ENCODE data around the gene ABCC2.
"Not testable (repeated sequence)": the region's sequence is repeated elsewhere in the genome, so short reads cannot be mapped to it uniquely, and the experiment has no call there.

Gene ABCC2

DNA sequence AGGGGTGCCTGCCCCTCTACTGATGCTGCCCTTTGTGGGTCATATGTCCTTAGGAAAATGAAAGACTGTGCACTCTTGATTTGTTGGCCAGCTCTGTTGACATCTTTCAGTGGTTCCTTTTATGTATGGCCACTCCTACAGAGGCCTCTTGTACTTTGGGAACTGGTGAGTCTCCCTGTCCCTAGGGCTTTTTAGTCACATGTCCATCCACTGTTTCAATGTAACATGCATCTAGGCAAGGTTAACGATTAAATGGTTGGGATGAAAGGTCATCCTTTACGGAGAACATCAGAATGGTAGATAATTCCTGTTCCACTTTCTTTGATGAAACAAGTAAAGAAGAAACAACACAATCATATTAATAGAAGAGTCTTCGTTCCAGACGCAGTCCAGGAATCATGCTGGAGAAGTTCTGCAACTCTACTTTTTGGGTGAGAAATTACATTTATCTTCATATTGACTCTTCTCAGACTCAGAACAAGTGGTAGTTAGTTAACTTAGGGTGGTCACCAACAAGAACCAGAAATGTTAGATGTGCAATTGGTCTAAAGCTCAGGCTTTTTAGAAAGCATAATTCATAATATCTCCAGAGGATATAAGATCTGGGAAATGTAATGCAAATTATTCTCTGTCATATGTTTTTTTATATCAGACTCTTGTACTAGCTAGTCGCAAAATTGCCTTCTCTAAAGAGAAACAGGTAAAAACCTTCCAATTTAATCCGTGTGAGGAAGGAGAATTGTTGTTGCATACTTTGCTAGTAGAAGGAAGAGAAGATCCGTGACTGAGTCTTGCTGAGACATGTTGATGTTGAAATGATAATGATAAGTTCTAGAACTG lies at the start of gene ABCC2:
TSS of gene ABCC2 (plus strand) at position 194 of the 840 bp plus-strand sequence. CDS start at position 399, 205 bp downstream.
- no peak within 1 kb of the TSS for H3K9ac ChIP-seq (ENCODE audit: low read depth in 1 of 2, low read length in 2 of 2)
- H3K36me3 ChIP-seq (ENCODE audit: control insufficient read depth in 1 of 2, insufficient read depth in 2 of 2, low read length in 2 of 2) = no peaks in the 10 kb centered on the region
- peaks cover 17 to 18% of the 10 kb centered on the region in 2 donors for H3K4me1 ChIP-seq (ENCODE audit: control insufficient read depth in 1 of 2, insufficient read depth in 2 of 2, low read length in 2 of 2)
- H3K27me3 ChIP-seq (ENCODE audit: control insufficient read depth in 1 of 2, insufficient read depth in 2 of 2, low read length in 2 of 2) = no peaks in the 10 kb centered on the region
- peak within 1 kb of the TSS; percentile 43 to 44 for H3K4me3 ChIP-seq (ENCODE audit: low read depth in 1 of 2, low read length in 2 of 2)
- H3K27ac ChIP-seq (ENCODE audit: low read depth, low read length) = no peak within 1 kb of the TSS
- H3K9me3 ChIP-seq (ENCODE audit: control insufficient read depth in 1 of 2, low read length in 2 of 2) = no peaks in the 10 kb centered on the region

- no peak overlapping the region for H3K27ac ChIP-seq (ENCODE audit: low read depth, low read length)
These were observed 49.1 kb upstream of the ABCC2 start for GRCh38 chr10:99733366-99733765.

GRCh38 chr10:99734111-99734510 lies 48.3 kb upstream of the ABCC2 start:
- not testable (repeated sequence) for H3K9ac ChIP-seq (ENCODE audit: low read depth in 1 of 2, low read length in 2 of 2); H3K9me3 ChIP-seq (ENCODE audit: control insufficient read depth in 1 of 2, low read length in 2 of 2); H3K27me3 ChIP-seq (ENCODE audit: control insufficient read depth in 1 of 2, insufficient read depth in 2 of 2, low read length in 2 of 2); H3K27ac ChIP-seq (ENCODE audit: low read depth, low read length); H3K4me3 ChIP-seq (ENCODE audit: low read depth in 1 of 2, low read length in 2 of 2)
- H3K4me1 ChIP-seq (ENCODE audit: control insufficient read depth in 1 of 2, insufficient read depth in 2 of 2, low read length in 2 of 2) = peaks cover 9 to 19% of the 10 kb centered on the region in 2 donors
- H3K36me3 ChIP-seq (ENCODE audit: control insufficient read depth in 1 of 2, insufficient read depth in 2 of 2, low read length in 2 of 2) = peaks cover 6 to 19% of the 10 kb centered on the region in 2 donors

More at GRCh38 chr10:99733366-99733765, 49.1 kb upstream of the ABCC2 start:
- no peaks in the 10 kb centered on the region for H3K9me3 ChIP-seq (ENCODE audit: control insufficient read depth in 1 of 2, low read length in 2 of 2)
- peak overlapping the region in 1 of 2 donors; percentile 22 for H3K9ac ChIP-seq (ENCODE audit: low read depth in 1 of 2, low read length in 2 of 2)
- peaks cover 9 to 19% of the 10 kb centered on the region in 2 donors for H3K4me1 ChIP-seq (ENCODE audit: control insufficient read depth in 1 of 2, insufficient read depth in 2 of 2, low read length in 2 of 2)
- H3K27me3 ChIP-seq (ENCODE audit: control insufficient read depth in 1 of 2, insufficient read depth in 2 of 2, low read length in 2 of 2) = no peaks in the 10 kb centered on the region
- H3K36me3 ChIP-seq (ENCODE audit: control insufficient read depth in 1 of 2, insufficient read depth in 2 of 2, low read length in 2 of 2) = peaks cover 8 to 24% of the 10 kb centered on the region in 2 donors
- peak overlapping the region; percentile 58 to 65 for H3K4me3 ChIP-seq (ENCODE audit: low read depth in 1 of 2, low read length in 2 of 2)

GRCh38 chr10:99740260-99740659 lies 42.2 kb upstream of the ABCC2 start:
- Histone ChIP-seq H3K36me3 (ENCODE audit: control insufficient read depth in 1 of 2, insufficient read depth in 2 of 2, low read length in 2 of 2) (peaks cover 44 to 73% of the 10 kb centered on the region in 2 donors), H3K4me1 (ENCODE audit: control insufficient read depth in 1 of 2, insufficient read depth in 2 of 2, low read length in 2 of 2) (peaks cover 0 to 3% of the 10 kb centered on the region in 2 donors), H3K9ac (ENCODE audit: low read depth in 1 of 2, low read length in 2 of 2) (no peak overlapping the region), H3K9me3 (ENCODE audit: control insufficient read depth in 1 of 2, low read length in 2 of 2) (peaks cover 0 to 13% of the 10 kb centered on the region in 2 donors), H3K4me3 (ENCODE audit: low read depth in 1 of 2, low read length in 2 of 2) (no peak overlapping the region), H3K27ac (ENCODE audit: low read depth, low read length) (no peak overlapping the region), H3K27me3 (ENCODE audit: control insufficient read depth in 1 of 2, insufficient read depth in 2 of 2, low read length in 2 of 2) (no peaks in the 10 kb centered on the region)

GRCh38 chr10:99740933-99741559 lies 41.4 kb upstream of the ABCC2 start:
- Histone ChIP-seq H3K9me3 (ENCODE audit: control insufficient read depth in 1 of 2, low read length in 2 of 2) (peaks cover 0 to 13% of the 10 kb centered on the region in 2 donors), H3K4me3 (ENCODE audit: low read depth in 1 of 2, low read length in 2 of 2) (no peak overlapping the region), H3K9ac (ENCODE audit: low read depth in 1 of 2, low read length in 2 of 2) (no peak overlapping the region), H3K27me3 (ENCODE audit: control insufficient read depth in 1 of 2, insufficient read depth in 2 of 2, low read length in 2 of 2) (no peaks in the 10 kb centered on the region), H3K4me1 (ENCODE audit: control insufficient read depth in 1 of 2, insufficient read depth in 2 of 2, low read length in 2 of 2) (peaks cover 0 to 3% of the 10 kb centered on the region in 2 donors), H3K27ac (ENCODE audit: low read depth, low read length) (no peak overlapping the region), H3K36me3 (ENCODE audit: control insufficient read depth in 1 of 2, insufficient read depth in 2 of 2, low read length in 2 of 2) (peaks cover 44 to 80% of the 10 kb centered on the region in 2 donors)

GRCh38 chr10:99742254-99742653 lies 40.2 kb upstream of the ABCC2 start:
- peaks cover 49 to 77% of the 10 kb centered on the region in 2 donors for H3K36me3 ChIP-seq (ENCODE audit: control insufficient read depth in 1 of 2, insufficient read depth in 2 of 2, low read length in 2 of 2)
- peaks cover 0 to 3% of the 10 kb centered on the region in 2 donors for H3K4me1 ChIP-seq (ENCODE audit: control insufficient read depth in 1 of 2, insufficient read depth in 2 of 2, low read length in 2 of 2)
- H3K9me3 ChIP-seq (ENCODE audit: control insufficient read depth in 1 of 2, low read length in 2 of 2) = peaks cover 0 to 13% of the 10 kb centered on the region in 2 donors
- no peaks in the 10 kb centered on the region for H3K27me3 ChIP-seq (ENCODE audit: control insufficient read depth in 1 of 2, insufficient read depth in 2 of 2, low read length in 2 of 2)
- H3K9ac ChIP-seq (ENCODE audit: low read depth in 1 of 2, low read length in 2 of 2) = no peak overlapping the region
- no peak overlapping the region for H3K27ac ChIP-seq (ENCODE audit: low read depth, low read length)
- H3K4me3 ChIP-seq (ENCODE audit: low read depth in 1 of 2, low read length in 2 of 2) = no peak overlapping the region

- no peaks in the 10 kb centered on the region for H3K27me3 ChIP-seq (ENCODE audit: control insufficient read depth in 1 of 2, insufficient read depth in 2 of 2, low read length in 2 of 2)
- peaks cover 49 to 77% of the 10 kb centered on the region in 2 donors for H3K36me3 ChIP-seq (ENCODE audit: control insufficient read depth in 1 of 2, insufficient read depth in 2 of 2, low read length in 2 of 2)
- H3K27ac ChIP-seq (ENCODE audit: low read depth, low read length) = no peak overlapping the region
- no peak overlapping the region for H3K9ac ChIP-seq (ENCODE audit: low read depth in 1 of 2, low read length in 2 of 2)
- H3K4me3 ChIP-seq (ENCODE audit: low read depth in 1 of 2, low read length in 2 of 2) = no peak overlapping the region
- peaks cover 0 to 3% of the 10 kb centered on the region in 2 donors for H3K4me1 ChIP-seq (ENCODE audit: control insufficient read depth in 1 of 2, insufficient read depth in 2 of 2, low read length in 2 of 2)
- peaks cover 0 to 13% of the 10 kb centered on the region in 2 donors for H3K9me3 ChIP-seq (ENCODE audit: control insufficient read depth in 1 of 2, low read length in 2 of 2)
These were observed 39.7 kb upstream of the ABCC2 start for GRCh38 chr10:99742701-99743100.

DNA sequence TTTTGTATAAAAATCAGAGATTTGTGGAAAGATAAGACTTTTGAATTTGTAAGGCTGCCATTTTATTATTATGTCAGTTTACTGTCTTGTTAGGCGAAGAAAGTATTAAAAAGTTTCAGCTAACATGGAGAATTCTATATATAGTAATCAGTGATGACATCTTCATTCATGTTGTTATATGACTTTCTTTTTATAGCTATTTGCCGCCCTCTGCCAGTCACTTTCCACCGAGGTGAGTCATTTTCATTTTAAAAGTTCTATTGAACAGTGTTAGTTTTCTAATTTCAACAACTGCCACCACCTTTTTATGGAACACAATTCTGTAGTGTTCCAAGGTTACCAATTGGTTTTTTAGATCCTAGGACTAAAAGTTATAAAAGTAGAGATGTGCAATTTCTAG lies 38.6 kb upstream of the ABCC2 start:
- no peak overlapping the region for H3K4me3 ChIP-seq (ENCODE audit: low read depth in 1 of 2, low read length in 2 of 2)

DNA sequence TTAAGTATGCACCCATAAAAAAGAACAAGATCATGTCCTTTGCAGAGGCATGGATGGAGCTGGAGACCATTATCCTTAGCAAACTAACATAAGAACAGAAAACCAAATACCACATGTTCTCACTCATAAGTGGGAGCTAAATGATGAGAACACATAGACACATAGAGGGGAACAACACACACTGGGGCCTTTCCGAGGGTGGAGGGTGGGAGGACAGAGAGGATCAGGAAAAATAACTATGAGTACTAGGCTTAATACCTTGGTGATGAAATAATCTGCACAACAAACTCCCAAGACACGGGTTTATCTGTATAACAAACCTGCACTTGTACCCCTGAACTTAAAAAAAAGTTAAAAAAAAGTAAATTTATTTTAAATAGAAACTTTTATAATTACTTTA lies 36.3 kb upstream of the ABCC2 start:
- not testable (repeated sequence) for H3K4me1 ChIP-seq (ENCODE audit: control insufficient read depth in 1 of 2, insufficient read depth in 2 of 2, low read length in 2 of 2); H3K4me3 ChIP-seq (ENCODE audit: low read depth in 1 of 2, low read length in 2 of 2); H3K27ac ChIP-seq (ENCODE audit: low read depth, low read length); H3K27me3 ChIP-seq (ENCODE audit: control insufficient read depth in 1 of 2, insufficient read depth in 2 of 2, low read length in 2 of 2); H3K9ac ChIP-seq (ENCODE audit: low read depth in 1 of 2, low read length in 2 of 2); H3K9me3 ChIP-seq (ENCODE audit: control insufficient read depth in 1 of 2, low read length in 2 of 2)
- peaks cover 33 to 75% of the 10 kb centered on the region in 2 donors for H3K36me3 ChIP-seq (ENCODE audit: control insufficient read depth in 1 of 2, insufficient read depth in 2 of 2, low read length in 2 of 2)

More for the DNA sequence above, 38.6 kb upstream of the ABCC2 start:
- no peaks in the 10 kb centered on the region for H3K27me3 ChIP-seq (ENCODE audit: control insufficient read depth in 1 of 2, insufficient read depth in 2 of 2, low read length in 2 of 2)
- peaks cover 49 to 87% of the 10 kb centered on the region in 2 donors for H3K36me3 ChIP-seq (ENCODE audit: control insufficient read depth in 1 of 2, insufficient read depth in 2 of 2, low read length in 2 of 2)
- H3K9me3 ChIP-seq (ENCODE audit: control insufficient read depth in 1 of 2, low read length in 2 of 2) = peaks cover 0 to 13% of the 10 kb centered on the region in 2 donors
- no peak overlapping the region for H3K9ac ChIP-seq (ENCODE audit: low read depth in 1 of 2, low read length in 2 of 2)
- H3K4me1 ChIP-seq (ENCODE audit: control insufficient read depth in 1 of 2, insufficient read depth in 2 of 2, low read length in 2 of 2) = peaks cover 0 to 3% of the 10 kb centered on the region in 2 donors
- no peak overlapping the region for H3K27ac ChIP-seq (ENCODE audit: low read depth, low read length)

DNA sequence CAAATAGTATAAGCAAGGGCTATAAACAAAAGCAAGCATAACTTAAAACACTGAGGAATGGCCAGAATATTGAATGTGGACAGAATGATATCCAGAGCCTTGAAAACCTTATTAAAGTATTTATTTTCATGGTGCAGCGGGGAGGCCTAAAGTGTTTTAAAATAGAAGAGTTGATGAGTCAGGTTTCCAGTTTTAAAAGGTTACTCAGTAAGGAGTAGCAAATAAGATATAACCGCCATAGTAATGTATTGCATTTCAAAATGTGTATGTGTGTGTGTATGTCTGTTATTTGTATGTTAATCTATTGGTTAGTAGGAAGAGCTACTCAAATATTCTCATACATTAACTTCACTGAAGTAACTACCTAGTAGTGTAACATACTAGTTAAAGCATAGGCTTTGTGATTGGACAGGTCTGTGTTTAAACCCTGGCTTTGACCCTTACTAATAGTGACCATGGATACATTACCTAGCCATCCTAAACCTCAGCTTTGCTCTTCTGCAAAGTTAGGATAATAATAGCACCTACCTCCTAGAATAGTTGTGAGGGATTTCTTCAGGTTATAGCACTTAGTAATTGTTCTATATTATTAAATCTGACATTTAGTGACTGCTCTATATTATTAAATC lies 33.5 kb upstream of the ABCC2 start:
- H3K9ac ChIP-seq (ENCODE audit: low read depth in 1 of 2, low read length in 2 of 2) = no peak overlapping the region
- no peak overlapping the region for H3K27ac ChIP-seq (ENCODE audit: low read depth, low read length)
- peaks cover 26 to 56% of the 10 kb centered on the region in 2 donors for H3K36me3 ChIP-seq (ENCODE audit: control insufficient read depth in 1 of 2, insufficient read depth in 2 of 2, low read length in 2 of 2)
- no peaks in the 10 kb centered on the region for H3K27me3 ChIP-seq (ENCODE audit: control insufficient read depth in 1 of 2, insufficient read depth in 2 of 2, low read length in 2 of 2)
- no peak overlapping the region for H3K4me3 ChIP-seq (ENCODE audit: low read depth in 1 of 2, low read length in 2 of 2)
- no peaks in the 10 kb centered on the region for H3K9me3 ChIP-seq (ENCODE audit: control insufficient read depth in 1 of 2, low read length in 2 of 2)
- H3K4me1 ChIP-seq (ENCODE audit: control insufficient read depth in 1 of 2, insufficient read depth in 2 of 2, low read length in 2 of 2) = no peaks in the 10 kb centered on the region

All from duodenal mucosa (tissue), 2 donors.